ENCODE data around the gene HOXA6.

Gene HOXA6

DNA sequence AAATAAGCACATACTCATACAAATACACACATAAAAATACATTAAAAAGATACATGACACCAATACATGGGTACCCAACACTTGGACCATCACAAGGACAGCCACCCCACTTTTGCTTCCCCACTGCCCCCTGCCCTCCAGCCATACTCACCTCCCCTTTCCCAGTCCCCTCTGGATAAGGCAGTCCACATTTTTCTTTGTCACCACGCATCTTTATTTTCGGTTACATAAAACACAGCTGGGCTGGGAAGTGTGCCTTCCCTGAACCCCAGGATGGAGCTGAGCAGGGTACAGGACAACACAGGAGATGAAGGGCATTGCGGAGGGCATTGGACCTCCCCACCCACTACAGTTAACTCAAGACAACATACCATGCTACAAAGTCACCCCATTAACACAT, 6.0 kb upstream of the HOXA6 start:
- peaks cover 17% of the 10 kb centered on the region; the same call in 1 of the 2 replicates for H3K27me3 ChIP-seq (ENCODE audit: insufficient read depth, low read length)

GRCh38 chr7:27152816-27153442, 5.4 kb upstream of the HOXA6 start:
- no peak for TF ChIP-seq EZH2 (IDR thresholded peaks at IDR 0.05; ENCODE audit: borderline replicate concordance, low read length)
- TF ChIP-seq, protein P1, sequence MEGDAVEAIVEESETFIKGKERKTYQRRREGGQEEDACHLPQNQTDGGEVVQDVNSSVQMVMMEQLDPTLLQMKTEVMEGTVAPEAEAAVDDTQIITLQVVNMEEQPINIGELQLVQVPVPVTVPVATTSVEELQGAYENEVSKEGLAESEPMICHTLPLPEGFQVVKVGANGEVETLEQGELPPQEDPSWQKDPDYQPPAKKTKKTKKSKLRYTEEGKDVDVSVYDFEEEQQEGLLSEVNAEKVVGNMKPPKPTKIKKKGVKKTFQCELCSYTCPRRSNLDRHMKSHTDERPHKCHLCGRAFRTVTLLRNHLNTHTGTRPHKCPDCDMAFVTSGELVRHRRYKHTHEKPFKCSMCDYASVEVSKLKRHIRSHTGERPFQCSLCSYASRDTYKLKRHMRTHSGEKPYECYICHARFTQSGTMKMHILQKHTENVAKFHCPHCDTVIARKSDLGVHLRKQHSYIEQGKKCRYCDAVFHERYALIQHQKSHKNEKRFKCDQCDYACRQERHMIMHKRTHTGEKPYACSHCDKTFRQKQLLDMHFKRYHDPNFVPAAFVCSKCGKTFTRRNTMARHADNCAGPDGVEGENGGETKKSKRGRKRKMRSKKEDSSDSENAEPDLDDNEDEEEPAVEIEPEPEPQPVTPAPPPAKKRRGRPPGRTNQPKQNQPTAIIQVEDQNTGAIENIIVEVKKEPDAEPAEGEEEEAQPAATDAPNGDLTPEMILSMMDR (IDR thresholded peaks at IDR 0.05; ENCODE audit: low read length) = no peak
- Histone ChIP-seq H3K4me2 (ENCODE audit: low read length) (peak overlapping the region; percentile 91; the same call in 1 of the 2 replicates), H4K20me1 (ENCODE audit: insufficient read depth, low read length) (no peaks in the 10 kb centered on the region), H3F3A (ENCODE audit: insufficient read depth, low read length) (no peaks in the 10 kb centered on the region), H3K4me3 (ENCODE audit: low read depth, low read length, poor library complexity, severe bottlenecking) (peak overlapping the region; percentile 63), H3K27ac (ENCODE audit: low read depth, low read length, poor library complexity, severe bottlenecking) (no peak overlapping the region), H3K9ac (ENCODE audit: low read length) (no peak overlapping the region), H3K9me2 (ENCODE audit: low read depth, low read length) (no peaks in the 10 kb centered on the region), H3K4me1 (ENCODE audit: insufficient read depth, low read length, severe bottlenecking) (peaks cover 42% of the 10 kb centered on the region), H3K36me3 (ENCODE audit: insufficient read depth, low read length) (no peaks in the 10 kb centered on the region), H3K9me3 (ENCODE audit: low read length) (no peaks in the 10 kb centered on the region), H3K79me2 (ENCODE audit: insufficient read depth, low read length) (no peaks in the 10 kb centered on the region), H3K27me3 (ENCODE audit: insufficient read depth, low read length) (peaks cover 20% of the 10 kb centered on the region; the same call in 1 of the 2 replicates), H2AFZ (ENCODE audit: low read length) (no peak overlapping the region)

More for the DNA sequence above, 6.0 kb upstream of the HOXA6 start:
- Histone ChIP-seq H4K20me1 (ENCODE audit: insufficient read depth, low read length) (no peaks in the 10 kb centered on the region), H3K36me3 (ENCODE audit: insufficient read depth, low read length) (no peaks in the 10 kb centered on the region), H3K4me1 (ENCODE audit: insufficient read depth, low read length, severe bottlenecking) (peaks cover 36% of the 10 kb centered on the region), H3K27ac (ENCODE audit: low read depth, low read length, poor library complexity, severe bottlenecking) (no peak overlapping the region), H3K9me3 (ENCODE audit: low read length) (no peaks in the 10 kb centered on the region), H3K4me2 (ENCODE audit: low read length) (no peak overlapping the region), H3K9me2 (ENCODE audit: low read depth, low read length) (no peaks in the 10 kb centered on the region), H3K9ac (ENCODE audit: low read length) (no peak overlapping the region), H3K79me2 (ENCODE audit: insufficient read depth, low read length) (no peaks in the 10 kb centered on the region), H3F3A (ENCODE audit: insufficient read depth, low read length) (no peaks in the 10 kb centered on the region), H2AFZ (ENCODE audit: low read length) (no peak overlapping the region), H3K4me3 (ENCODE audit: low read depth, low read length, poor library complexity, severe bottlenecking) (no peak overlapping the region)
- TF ChIP-seq EZH2 (IDR thresholded peaks at IDR 0.05; ENCODE audit: borderline replicate concordance, low read length) = no peak

- Histone ChIP-seq H3K4me3 (ENCODE audit: low read depth, low read length, poor library complexity, severe bottlenecking) (peak within 1 kb of the TSS; percentile 63), H3K9me2 (ENCODE audit: low read depth, low read length) (no peaks in the 10 kb centered on the region), H3K36me3 (ENCODE audit: insufficient read depth, low read length) (no peaks in the 10 kb centered on the region), H2AFZ (ENCODE audit: low read length) (no peak within 1 kb of the TSS), H3K79me2 (ENCODE audit: insufficient read depth, low read length) (no peaks in the 10 kb centered on the region), H3F3A (ENCODE audit: insufficient read depth, low read length) (no peaks in the 10 kb centered on the region), H3K27me3 (ENCODE audit: insufficient read depth, low read length) (peaks cover 24% of the 10 kb centered on the region; the same call in 1 of the 2 replicates), H3K9me3 (ENCODE audit: low read length) (no peaks in the 10 kb centered on the region), H3K27ac (ENCODE audit: low read depth, low read length, poor library complexity, severe bottlenecking) (no peak within 1 kb of the TSS), H3K4me1 (ENCODE audit: insufficient read depth, low read length, severe bottlenecking) (peaks cover 49% of the 10 kb centered on the region), H4K20me1 (ENCODE audit: insufficient read depth, low read length) (no peaks in the 10 kb centered on the region), H3K9ac (ENCODE audit: low read length) (peak within 1 kb of the TSS; percentile 61; the same call in 1 of the 2 replicates), H3K4me2 (ENCODE audit: low read length) (peak within 1 kb of the TSS; percentile 91)
- no peak for TF ChIP-seq EZH2 (IDR thresholded peaks at IDR 0.05; ENCODE audit: borderline replicate concordance, low read length)
- TF ChIP-seq, protein P1 (IDR thresholded peaks at IDR 0.05; ENCODE audit: low read length) = no peak
Measured at GRCh38 chr7:27151931-27152815, 4.6 kb upstream of the HOXA6 start, which contains the start of gene HOXA3. HOXA3 (minus strand) TSS chr7:27152583; CDS start chr7:27110640, 41,943 bp downstream.
